CD4-positive, alpha-beta T cell treated with Interleukin-15 for 4 hours (primary cell): Measurements from ENCODE around the gene IFI27L1.
A peak's percentile ranks its signal among the peaks of the same experiment; 100 is the strongest.
"Not testable (repeated sequence)": the region's sequence is repeated elsewhere in the genome, so short reads cannot be mapped to it uniquely, and the experiment has no call there.

Experiments
- DNase-seq: peaks from one replicate; pipeline ENCODE4 v3.0.0-alpha.2; 2020; ENCODE audit warnings: low spot score

The IFI27L1 gene

GRCh38 chr14:94048691-94049624 is 32.2 kb upstream of the IFI27L1 start:
- no peak for DNase-seq

- no peak for DNase-seq
These were observed 31.5 kb upstream of the IFI27L1 start for GRCh38 chr14:94049625-94050023.

GRCh38 chr14:94050231-94050880 is 30.8 kb upstream of the IFI27L1 start:
- DNase-seq = no peak

GRCh38 chr14:94051115-94051514 is 30.0 kb upstream of the IFI27L1 start:
- no peak for DNase-seq

- DNase-seq = no peak
These were observed 29.3 kb upstream of the IFI27L1 start for GRCh38 chr14:94051779-94052178.

- DNase-seq = no peak
These were observed 28.9 kb upstream of the IFI27L1 start for GRCh38 chr14:94052199-94052598.

- no peak for DNase-seq
These were observed 28.4 kb upstream of the IFI27L1 start for GRCh38 chr14:94052662-94053061.

GRCh38 chr14:94054401-94054800 is 26.7 kb upstream of the IFI27L1 start:
- DNase-seq = no peak

GRCh38 chr14:94054936-94055335 is 26.2 kb upstream of the IFI27L1 start:
- no peak for DNase-seq

- peak; percentile 24 for DNase-seq
These were observed 24.4 kb upstream of the IFI27L1 start for GRCh38 chr14:94056579-94057308.

GRCh38 chr14:94058128-94058673 is 22.9 kb upstream of the IFI27L1 start:
- no peak for DNase-seq

- DNase-seq = no peak
These were observed 22.4 kb upstream of the IFI27L1 start for GRCh38 chr14:94058674-94059138.

- DNase-seq = no peak
These were observed 21.1 kb upstream of the IFI27L1 start for GRCh38 chr14:94059998-94060397.

- DNase-seq = no peak
These were observed 18.7 kb upstream of the IFI27L1 start for GRCh38 chr14:94062344-94062940.

- no peak for DNase-seq
These were observed 14.9 kb upstream of the IFI27L1 start for GRCh38 chr14:94066089-94066676.

GRCh38 chr14:94072076-94072475 is 9.0 kb upstream of the IFI27L1 start:
- DNase-seq = not testable (repeated sequence)

- DNase-seq = no peak
These were observed 6.6 kb upstream of the IFI27L1 start for GRCh38 chr14:94074534-94074933.

GRCh38 chr14:94075008-94075407 is 6.1 kb upstream of the IFI27L1 start:
- no peak for DNase-seq

- DNase-seq = no peak
These were observed 3.8 kb upstream of the IFI27L1 start for GRCh38 chr14:94077111-94077821.

- no peak for DNase-seq
These were observed 3.3 kb upstream of the IFI27L1 start for GRCh38 chr14:94077823-94078222.
